ENCODE data around the gene FAM9A.
"Not testable (repeated sequence)": the region's sequence is repeated elsewhere in the genome, so short reads cannot be mapped to it uniquely, and the experiment has no call there.

FAM9A gene

GRCh38 chrX:8800351-8800750 lies 832 bp downstream of the FAM9A start:
- DNase-seq, result not testable (repeated sequence)

GRCh38 chrX:8799281-8799680 lies 1.9 kb downstream of the FAM9A start:
- not testable (repeated sequence) for DNase-seq

GRCh38 chrX:8798702-8799101 lies 2.5 kb downstream of the FAM9A start:
- DNase-seq, result not testable (repeated sequence)

- DNase-seq, result not testable (repeated sequence)
Observed at GRCh38 chrX:8787119-8787518, 14.1 kb downstream of the FAM9A start.

GRCh38 chrX:8784162-8784561 lies 17.0 kb downstream of the FAM9A start:
- no peak for DNase-seq

GRCh38 chrX:8783714-8784098 lies 17.5 kb downstream of the FAM9A start:
- no peak for DNase-seq

GRCh38 chrX:8783097-8783713 lies 18.0 kb downstream of the FAM9A start:
- peak; percentile 48 for DNase-seq

- no peak for DNase-seq
Observed at GRCh38 chrX:8782595-8782994, 18.6 kb downstream of the FAM9A start.

- not testable (repeated sequence) for DNase-seq
Observed at GRCh38 chrX:8781921-8782320, 19.3 kb downstream of the FAM9A start.

- no peak for DNase-seq
Observed at GRCh38 chrX:8773117-8773516, 28.1 kb downstream of the FAM9A start.

- DNase-seq, result no peak
Observed at GRCh38 chrX:8760021-8760420, 41.2 kb downstream of the FAM9A start.

GRCh38 chrX:8758706-8759105 lies 42.5 kb downstream of the FAM9A start:
- not testable (repeated sequence) for DNase-seq

GRCh38 chrX:8757609-8758389 lies 43.4 kb downstream of the FAM9A start:
- not testable (repeated sequence) for DNase-seq

- DNase-seq, result no peak
Observed at GRCh38 chrX:8755813-8756212, 45.4 kb downstream of the FAM9A start.

- no peak for DNase-seq
Observed at GRCh38 chrX:8755116-8755515, 46.1 kb downstream of the FAM9A start.

- DNase-seq, result no peak
Observed at GRCh38 chrX:8749697-8750096, 51.5 kb downstream of the FAM9A start.

- DNase-seq, result no peak
Observed at GRCh38 chrX:8748855-8749254, 52.3 kb downstream of the FAM9A start.

GRCh38 chrX:8743126-8743732 lies 58.0 kb downstream of the FAM9A start:
- DNase-seq, result peak; percentile 64

- DNase-seq, result no peak
Observed at GRCh38 chrX:8741981-8742380, 59.2 kb downstream of the FAM9A start.

All from stimulated activated CD4-positive, alpha-beta T cell treated with anti-CD3 and anti-CD28 coated beads, Interleukin-15, amount 100 ng/mL, for 24 hours (primary cell).